Panc1 (cell line): ENCODE data around the gene ENTREP1. TPM values are rescaled to one million over a fixed set of nuclear protein-coding genes. Genes with fewer than 3 reads are reported as not detected.

ENCODE experiments used
- ATAC-seq: fragments of 200-7000 bp; cut with Tn5 transposase; 2 replicates; pipeline ENCODE4 v1.9.1; 2020; ENCODE audit warnings: mild to moderate bottlenecking, moderate library complexity
- BruUV-seq: library from RNA; stranded (reverse); fragments of 400-500 nt; replicated peaks from 2 replicates; lab custom pipeline; 2021; lab: Mats Ljungman, UMichigan
- CTCF ChIA-PET: fragments of 300-600 bp; sonication (Branson Sonifier 250); formaldehyde crosslinking; loops from one replicate; lab custom pipeline; 2022; ENCODE audit warnings: antibody characterized with exemption; lab: Charles Lee
- POLR2A ChIA-PET: fragments of 300-600 bp; sonication (Branson Sonifier 250); formaldehyde crosslinking; loops from one replicate; lab custom pipeline; 2022; ENCODE audit warnings: antibody characterized with exemption; lab: Charles Lee
- DNase-seq: peaks from one replicate; pipeline ENCODE4 v3.0.0-alpha.2; 2010; ENCODE audit warnings: low read depth, low spot score
- H3K27ac ChIP-seq: 2 replicates; pipeline ENCODE4 v1.5.1; 2011; ENCODE audit warnings: mild to moderate bottlenecking, low read length, inconsistent platforms
- H3K27me3 ChIP-seq: fragments of 200-500 bp; sonication (Bioruptor generic); 2 replicates; pipeline ENCODE4 v1.6.0; 2014; ENCODE audit warnings: low read length, inconsistent platforms; ENCODE audit not compliant: control insufficient read depth, insufficient read depth
- H3K36me3 ChIP-seq: fragments of 200-500 bp; sonication (Bioruptor generic); 2 replicates; pipeline ENCODE4 v1.5.1; 2014; ENCODE audit warnings: inconsistent platforms, mild to moderate bottlenecking, low read length, moderate library complexity; ENCODE audit not compliant: control insufficient read depth, insufficient read depth
- H3K4me1 ChIP-seq: 2 replicates; pipeline ENCODE4 v1.5.1; 2011; ENCODE audit warnings: inconsistent platforms, mild to moderate bottlenecking, low read length, moderate library complexity; ENCODE audit not compliant: control insufficient read depth, insufficient read depth
- H3K4me3 ChIP-seq, 2 experiments: 2 replicates each; pipeline ENCODE4 v1.5.1; 2011 to 2012; ENCODE audit warnings: low read depth in 2 of 2, low read length in 2 of 2, mild to moderate bottlenecking in 2 of 2, inconsistent platforms in 1 of 2, moderate library complexity in 1 of 2
- H3K9me3 ChIP-seq: fragments of 200-500 bp; sonication (Bioruptor generic); 2 replicates; pipeline ENCODE4 v1.5.1; 2014; ENCODE audit warnings: low read depth, mild to moderate bottlenecking, inconsistent platforms, low read length, moderate library complexity; ENCODE audit not compliant: control insufficient read depth, insufficient read depth
- CTCF ChIP-seq: fragments of 450-650 bp; IDR thresholded peaks from 2 replicates; pipeline ENCODE4 v1.5.1; 2017; ENCODE audit warnings: mild to moderate bottlenecking
- POLR2AphosphoS5 ChIP-seq: IDR thresholded peaks from 2 replicates; pipeline ENCODE4 v1.6.1; 2012; ENCODE audit warnings: mild to moderate bottlenecking, low read depth, low read length, moderate library complexity
- REST ChIP-seq, 2 experiments: IDR thresholded peaks; 2 replicates each; pipeline ENCODE4 v1.6.1; 2011 to 2012; ENCODE audit warnings: low read depth in 2 of 2, control low read depth in 1 of 2, low read length in 1 of 2, mild to moderate bottlenecking in 1 of 2, moderate library complexity in 1 of 2; ENCODE audit not compliant: insufficient read depth in 1 of 2
- SIN3A ChIP-seq: IDR thresholded peaks from 2 replicates; pipeline ENCODE4 v1.6.1; 2012; ENCODE audit warnings: low read depth, mild to moderate bottlenecking, low read length, moderate library complexity, borderline replicate concordance; ENCODE audit not compliant: insufficient read depth
- TCF7L2 ChIP-seq: IDR thresholded peaks from 2 replicates; pipeline ENCODE4 v1.6.1; 2011; ENCODE audit warnings: mild to moderate bottlenecking, low read depth, low read length, inconsistent platforms
- in situ Hi-C: cut with HindIII; loops from 2 replicates; pipeline ENCODE4 v1.10.0; 2016; ENCODE audit warnings: low sequenced_read_pairs, low pct_unique_long_range_greater_than_20kb
- intact Hi-C: fragments of 100-400 bp; cut with micrococcal nuclease; formaldehyde crosslinking; loops from one replicate; pipeline ENCODE4 v1.10.0; 2022; ENCODE audit not compliant: unreplicated experiment
- total RNA-seq: library from RNA; stranded (reverse); gene quantifications from one replicate; pipeline ENCODE4 v1.2.1, GENCODE V29; 2021; ENCODE audit not compliant: unreplicated experiment

Gene ENTREP1
- total RNA-seq, 1 experiment from 2014 or later = 0.13 TPM

- intact Hi-C loops (no loop called here), in situ Hi-C loops (no loop called here)
- H3K4me3 ChIP-seq = no peak overlapping the region
- no peaks in the 10 kb centered on the region for H3K9me3 ChIP-seq
- H3K27me3 ChIP-seq = no peaks in the 10 kb centered on the region
- DNase-seq (no peak), ATAC-seq (no peak)
- POLR2A ChIA-PET = no interaction called here
- no peaks in the 10 kb centered on the region for H3K4me1 ChIP-seq
- BruUV-seq = no TSS peak
- H3K27ac ChIP-seq = no peak overlapping the region
- CTCF ChIA-PET = no interaction called here
- no peaks in the 10 kb centered on the region for H3K36me3 ChIP-seq
- TF ChIP-seq POLR2AphosphoS5 (no peak), SIN3A (no peak), CTCF (no peak), TCF7L2 (no peak), REST (IDR thresholded peaks at IDR 0.05; ENCODE audit: insufficient read depth in 1 of 2, low read depth in 2 of 2, low read length in 1 of 2) (no peak)
Measured at GRCh38 chr9:69371001-69371400, 46.0 kb downstream of the ENTREP1 start.

- DNase-seq (no peak), ATAC-seq (no peak)
- H3K27me3 ChIP-seq = no peaks in the 10 kb centered on the region
- intact Hi-C loops = no loop called here
- ChIA-PET CTCF (no interaction called here), POLR2A (interaction anchor here (0.5 kb wide), 1 partner anchor 238 kb away, joined by 3 read pairs; no protein-coding TSS in a partner anchor)
- in situ Hi-C loops = no loop called here
- TF ChIP-seq POLR2AphosphoS5 = no peak
- no peak for TF ChIP-seq CTCF
- TF ChIP-seq SIN3A = no peak
- TF ChIP-seq REST (IDR thresholded peaks at IDR 0.05; ENCODE audit: insufficient read depth in 1 of 2, low read depth in 2 of 2, low read length in 1 of 2) = no peak
- no peak for TF ChIP-seq TCF7L2
- no peak overlapping the region for H3K27ac ChIP-seq
- H3K36me3 ChIP-seq = no peaks in the 10 kb centered on the region
- H3K4me3 ChIP-seq = no peak overlapping the region
- H3K9me3 ChIP-seq = no peaks in the 10 kb centered on the region
- H3K4me1 ChIP-seq = no peaks in the 10 kb centered on the region
- BruUV-seq = no TSS peak
Measured at GRCh38 chr9:69376651-69377050, 51.6 kb downstream of the ENTREP1 start.
